ENCODE results near the gene DGCR8.

The DGCR8 gene

DNA sequence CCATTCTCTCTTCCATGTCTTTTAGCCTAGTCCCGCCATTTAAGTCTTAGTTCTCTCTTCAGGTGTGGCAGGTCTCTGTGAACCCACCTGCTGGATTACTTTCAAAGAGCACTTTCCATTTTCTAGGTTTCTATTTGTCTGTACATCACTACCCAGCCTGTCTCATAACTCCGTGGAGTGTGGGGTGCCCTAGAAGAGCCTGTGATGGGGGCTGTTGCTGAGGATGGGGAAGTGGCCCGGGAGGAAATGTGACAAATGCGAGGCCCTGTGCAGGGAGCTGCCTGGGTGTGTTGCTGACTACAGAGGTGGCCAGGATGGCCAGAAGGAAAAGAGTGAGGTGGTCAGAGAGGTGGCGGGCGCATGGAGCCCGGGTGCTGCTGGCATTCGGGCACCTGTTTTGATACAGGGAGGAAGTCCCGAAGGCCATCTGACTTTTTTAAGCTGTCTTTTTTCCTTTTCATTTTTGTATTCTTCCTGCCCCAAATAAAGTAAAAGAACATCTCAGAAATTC lies 10.7 kb downstream of the DGCR8 start:
- no peak for DNase-seq (ENCODE audit: low spot score)

DNA sequence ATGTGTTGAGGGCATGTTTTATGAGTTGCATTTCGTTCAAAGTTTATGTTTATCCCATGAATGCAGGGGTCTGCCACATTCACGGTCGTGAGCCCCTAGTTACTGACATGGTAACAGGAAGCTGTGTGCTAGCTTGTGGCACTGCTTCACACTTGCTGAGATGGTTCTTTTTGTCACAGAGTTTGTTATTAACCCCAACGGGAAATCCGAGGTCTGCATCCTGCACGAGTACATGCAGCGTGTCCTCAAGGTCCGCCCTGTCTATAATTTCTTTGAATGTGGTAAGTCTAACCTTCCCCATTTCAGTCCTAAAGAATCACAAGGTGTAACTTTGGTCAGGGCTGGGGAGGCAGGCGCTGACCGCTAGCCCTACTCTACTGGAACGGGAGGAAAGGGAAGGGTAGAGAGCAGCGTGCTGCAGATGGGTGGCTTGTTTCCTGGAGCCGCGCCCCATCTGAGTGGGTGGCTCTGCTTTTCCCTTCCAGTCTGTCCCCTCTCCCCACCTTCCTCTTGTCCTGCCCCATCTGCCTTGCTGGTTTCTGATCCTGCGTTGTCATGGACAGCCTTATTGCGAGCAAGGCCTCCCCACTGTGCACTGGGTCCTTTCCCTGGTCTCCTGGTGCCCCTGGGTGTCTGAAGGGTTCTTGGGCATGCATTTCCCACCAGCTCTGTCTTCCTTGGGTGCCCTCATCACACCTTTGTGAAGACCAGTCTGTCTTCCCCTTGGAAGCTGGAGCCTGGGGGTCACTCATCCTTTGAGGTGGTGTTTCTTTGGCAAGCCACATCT lies 11.8 kb downstream of the DGCR8 start:
- DNase-seq (ENCODE audit: low spot score), result no peak

DNA sequence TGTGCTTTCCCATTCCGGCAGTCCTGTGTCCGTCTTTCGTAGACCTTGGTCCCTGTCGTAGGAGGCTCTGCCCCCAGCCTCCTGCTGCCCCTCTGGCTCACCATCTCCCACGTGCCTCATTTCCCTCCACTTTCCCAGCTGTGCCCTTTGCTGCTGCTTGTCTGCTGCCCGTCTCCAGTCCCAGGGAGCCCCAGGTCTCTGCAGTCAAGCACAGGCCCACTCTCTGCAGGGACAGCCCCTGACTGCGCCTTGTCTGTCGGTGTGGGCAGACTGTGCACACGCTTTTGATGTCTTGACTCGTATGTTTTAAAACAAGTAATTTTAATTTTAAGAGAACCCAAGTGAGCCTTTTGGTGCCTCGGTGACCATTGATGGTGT lies 12.4 kb downstream of the DGCR8 start:
- DNase-seq (ENCODE audit: low spot score), result no peak

DNA sequence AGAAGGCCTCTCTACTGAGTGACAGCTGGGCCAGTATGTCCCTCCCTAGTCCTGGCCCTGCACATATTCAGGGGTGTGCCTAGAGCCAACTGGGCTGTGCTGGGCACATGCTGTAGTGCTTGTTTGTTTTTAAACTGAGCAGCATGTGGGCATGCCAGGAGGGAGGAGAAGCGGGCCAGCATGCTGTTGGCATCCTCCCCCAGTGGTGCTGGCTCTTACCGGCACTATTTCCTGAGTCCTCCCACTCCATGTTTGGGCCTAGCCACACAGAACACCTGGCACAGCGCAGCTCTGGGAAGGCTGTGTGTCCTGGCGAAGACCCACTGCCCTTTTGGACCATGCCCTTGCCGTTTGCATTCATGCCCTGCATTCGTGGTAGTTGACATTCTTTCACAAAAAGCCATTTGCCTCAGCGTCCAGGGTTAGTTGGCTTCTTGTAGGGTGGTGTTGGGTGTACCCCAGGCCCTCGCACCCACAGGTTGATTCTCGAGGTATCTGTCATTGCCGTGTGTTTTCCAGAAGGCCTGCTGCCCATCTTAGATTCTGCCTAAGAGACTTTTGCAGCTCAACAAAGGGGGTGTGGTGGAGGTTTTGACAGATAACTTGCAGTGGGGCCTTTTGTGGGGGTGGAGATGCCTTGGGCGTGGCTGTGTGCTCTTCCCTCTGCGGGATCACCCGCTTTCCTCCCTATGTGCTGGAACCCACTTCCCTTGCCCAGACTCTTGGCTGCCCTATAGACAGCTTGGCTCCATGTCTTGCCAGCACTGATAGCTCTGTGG lies 13.6 kb downstream of the DGCR8 start:
- peak; percentile 96 for DNase-seq (ENCODE audit: low spot score)

DNA sequence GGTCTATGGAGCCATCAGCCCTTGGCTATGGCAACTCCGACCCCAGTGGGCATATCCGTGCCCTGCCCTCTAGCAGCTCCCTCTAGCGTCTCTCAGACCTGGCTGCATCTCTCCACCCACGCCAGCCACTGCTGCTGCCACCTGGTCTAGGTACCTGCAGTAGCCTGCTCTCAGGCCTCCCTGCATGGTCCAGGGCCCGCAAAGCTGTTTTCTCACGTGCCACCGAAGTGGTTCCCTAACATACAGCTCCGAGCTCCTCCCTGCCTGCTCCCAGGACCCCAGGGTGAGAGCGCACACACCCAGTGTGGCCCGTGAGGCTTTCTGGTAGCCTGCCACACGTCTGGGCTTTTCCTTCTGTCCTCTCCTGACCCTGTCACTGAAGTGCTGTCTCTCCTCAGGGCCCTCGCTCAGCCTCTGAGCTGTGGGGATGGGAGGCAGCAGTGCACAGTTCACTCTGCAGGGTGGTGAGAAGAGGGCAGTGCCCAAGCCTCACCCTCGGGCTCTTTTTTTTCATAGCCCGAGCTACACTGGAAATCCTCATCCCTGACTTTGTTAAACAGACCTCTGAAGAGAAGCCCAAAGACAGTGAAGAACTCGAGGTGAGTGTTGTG lies 14.3 kb downstream of the DGCR8 start:
- no peak for DNase-seq (ENCODE audit: low spot score)

DNA sequence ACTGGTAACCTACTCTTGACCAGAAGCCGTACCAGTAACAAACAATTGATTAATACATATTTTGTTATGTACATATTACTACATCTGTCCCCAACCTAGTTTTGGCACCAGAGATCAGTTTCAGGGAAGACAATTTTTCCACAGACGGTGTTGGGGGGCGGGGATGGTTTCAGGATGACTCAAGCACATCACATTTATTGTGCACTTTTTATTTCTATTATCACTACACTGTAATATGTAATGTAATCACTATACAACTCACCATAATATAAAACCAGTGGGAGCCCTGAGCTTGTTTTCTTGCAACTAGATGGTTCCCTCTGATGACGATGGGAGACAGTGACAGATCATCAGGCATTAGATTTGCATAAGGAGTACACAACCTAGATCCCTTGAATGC lies 15.5 kb downstream of the DGCR8 start:
- no peak for DNase-seq (ENCODE audit: low spot score)

DNA sequence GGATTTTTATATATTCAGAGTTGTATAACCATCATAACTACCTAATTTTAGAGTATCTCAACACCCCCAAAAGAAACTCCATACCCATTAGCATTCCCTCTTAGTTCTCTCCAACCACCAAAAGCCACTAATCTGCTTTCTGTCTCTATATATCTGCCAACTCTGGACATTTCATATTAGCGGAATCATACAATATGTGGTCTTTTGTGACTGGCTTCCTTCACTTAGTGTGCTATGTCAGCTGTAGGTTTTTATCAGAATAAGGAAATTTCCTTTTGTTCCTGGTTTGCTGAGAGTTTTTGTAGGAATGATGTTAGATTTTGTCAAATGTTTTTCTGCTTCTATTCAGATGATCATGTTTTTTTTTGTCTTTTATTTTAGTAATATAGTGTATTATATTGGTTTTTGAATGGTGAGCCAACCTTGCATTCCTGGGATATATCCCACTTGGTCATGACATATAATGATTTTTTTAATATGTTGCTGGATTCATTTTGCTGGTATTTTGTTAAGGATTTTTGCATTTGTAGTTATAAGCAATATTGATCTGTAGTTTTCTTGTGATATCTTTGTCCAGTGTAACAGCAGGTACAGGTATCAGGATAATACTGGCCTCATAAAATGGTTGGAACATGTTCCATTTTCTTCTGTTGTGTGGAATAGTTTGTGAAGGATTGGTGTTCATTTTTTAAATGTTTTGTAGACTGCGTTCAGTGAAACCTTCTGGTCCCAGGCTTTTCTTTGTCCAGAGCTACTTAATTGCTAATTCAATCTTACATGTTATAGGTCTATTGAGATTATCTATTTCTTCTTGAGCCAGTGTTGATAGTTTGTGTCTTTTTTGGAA lies 16.8 kb downstream of the DGCR8 start:
- no peak for DNase-seq (ENCODE audit: low spot score)

DNA sequence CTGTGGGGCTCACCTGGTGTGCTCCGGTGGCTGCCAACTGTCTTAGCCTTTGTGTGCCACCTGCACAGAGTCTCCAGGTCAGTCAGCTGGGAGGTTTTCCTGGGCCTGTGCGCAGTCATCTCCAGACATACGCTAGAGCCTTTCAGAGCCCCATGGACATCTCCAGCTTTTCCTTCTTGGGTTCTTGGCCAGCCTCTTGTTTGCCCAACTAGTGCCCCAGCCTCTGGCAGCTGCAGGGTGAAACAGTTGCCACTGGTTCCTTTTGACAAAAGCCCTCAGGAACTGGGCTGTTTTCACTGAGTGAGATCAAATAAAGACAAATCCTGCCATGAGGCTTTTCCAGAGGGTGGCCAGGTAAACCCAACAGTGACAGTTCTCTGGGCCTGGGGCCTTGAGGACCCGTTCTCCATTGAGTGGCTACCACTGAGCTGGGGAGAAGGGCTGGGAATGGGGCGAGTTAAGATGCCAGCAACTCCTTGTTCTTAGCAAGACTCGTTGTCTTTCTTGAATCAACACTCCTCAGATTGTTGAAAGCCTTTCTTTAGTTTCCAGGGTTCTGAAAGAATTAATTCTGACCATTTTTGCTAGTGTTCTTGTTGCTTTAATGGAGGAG lies 19.2 kb downstream of the DGCR8 start:
- no peak for DNase-seq (ENCODE audit: low spot score)

DNA sequence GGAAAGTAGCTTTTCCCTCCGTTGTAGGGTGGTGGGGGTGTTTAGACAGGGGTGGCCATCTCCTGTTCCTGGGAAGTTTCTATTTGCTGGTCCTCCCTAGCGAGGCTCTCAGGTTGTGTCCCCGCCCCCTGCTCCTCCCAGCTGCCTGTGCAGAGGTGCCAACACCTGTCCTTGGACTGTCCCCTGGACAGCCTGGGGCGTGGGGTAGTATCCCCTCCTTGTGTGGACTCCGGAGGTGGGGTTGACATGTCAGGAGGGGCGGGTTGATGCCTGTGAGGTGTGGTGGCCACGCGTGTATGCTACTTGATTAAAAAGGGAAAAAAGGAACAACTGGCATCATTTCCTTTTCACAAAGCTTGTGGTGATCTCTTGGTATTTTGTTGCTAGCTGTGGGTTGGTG lies 21.6 kb downstream of the DGCR8 start:
- no peak for DNase-seq (ENCODE audit: low spot score)

DNA sequence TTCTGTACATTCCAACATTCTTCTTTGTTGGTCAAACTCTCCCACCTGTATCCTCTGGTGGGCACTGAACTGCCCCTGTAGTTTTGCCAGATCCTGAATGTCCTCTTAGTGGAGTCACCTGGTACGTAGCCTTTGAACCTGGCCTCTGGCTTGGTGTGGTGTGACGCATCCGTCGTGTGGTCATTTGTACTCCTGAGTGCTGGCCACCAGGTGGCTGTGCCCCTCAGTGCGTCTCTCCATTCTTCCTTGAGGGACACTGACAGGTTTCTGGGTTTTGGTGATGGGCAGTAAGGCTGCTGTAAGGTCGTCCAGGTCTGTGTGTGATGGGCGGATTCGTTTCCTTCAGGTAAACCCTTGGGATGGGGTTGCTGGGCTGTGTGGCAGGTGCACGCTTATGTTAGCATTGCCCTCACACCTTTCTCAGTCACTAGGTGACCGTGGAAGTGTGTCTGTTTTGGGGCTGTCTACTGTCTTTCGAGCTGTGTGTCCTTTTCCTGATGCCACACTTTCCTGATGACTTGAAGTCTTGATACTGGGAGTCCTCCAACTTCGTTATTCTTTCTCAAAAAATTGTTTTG lies 22.3 kb downstream of the DGCR8 start:
- no peak for DNase-seq (ENCODE audit: low spot score)

DNA sequence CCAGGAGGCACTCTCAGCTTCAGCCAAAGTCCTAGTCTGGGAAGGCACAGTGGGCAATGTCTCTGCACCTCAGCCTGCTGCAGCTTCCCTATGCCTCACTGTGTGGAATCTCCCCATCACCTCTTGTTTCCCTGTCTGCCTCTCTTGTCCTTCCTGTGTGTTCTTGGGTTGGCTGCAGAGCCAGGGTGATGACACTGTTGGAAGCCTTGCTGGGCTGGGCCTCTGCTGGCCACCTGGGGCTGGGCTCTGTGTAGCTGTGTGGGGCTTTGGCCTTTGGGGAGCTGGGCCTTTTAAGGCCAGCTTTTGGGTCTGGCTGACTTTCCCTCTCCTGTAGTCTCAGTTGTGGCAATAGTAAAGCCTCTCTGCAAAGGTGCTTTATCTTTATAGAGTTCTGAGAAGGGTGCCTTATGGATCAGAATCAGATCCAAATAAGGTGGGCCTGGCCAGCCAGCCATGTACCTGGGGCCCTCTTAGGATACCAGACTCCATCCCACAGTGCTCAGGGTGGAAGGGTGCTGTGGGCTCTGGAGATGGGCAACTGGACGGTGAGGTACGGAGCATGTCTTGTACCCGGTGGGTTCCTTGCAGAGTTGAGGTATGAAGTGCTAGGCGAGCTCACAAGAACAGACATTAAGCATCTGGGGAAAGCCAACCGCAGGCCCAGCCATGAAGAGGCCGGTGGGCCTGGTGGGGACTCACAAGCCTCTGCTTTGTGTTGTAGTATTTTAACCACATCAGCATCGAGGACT lies 25.6 kb downstream of the DGCR8 start:
- no peak for DNase-seq (ENCODE audit: low spot score)

DNA sequence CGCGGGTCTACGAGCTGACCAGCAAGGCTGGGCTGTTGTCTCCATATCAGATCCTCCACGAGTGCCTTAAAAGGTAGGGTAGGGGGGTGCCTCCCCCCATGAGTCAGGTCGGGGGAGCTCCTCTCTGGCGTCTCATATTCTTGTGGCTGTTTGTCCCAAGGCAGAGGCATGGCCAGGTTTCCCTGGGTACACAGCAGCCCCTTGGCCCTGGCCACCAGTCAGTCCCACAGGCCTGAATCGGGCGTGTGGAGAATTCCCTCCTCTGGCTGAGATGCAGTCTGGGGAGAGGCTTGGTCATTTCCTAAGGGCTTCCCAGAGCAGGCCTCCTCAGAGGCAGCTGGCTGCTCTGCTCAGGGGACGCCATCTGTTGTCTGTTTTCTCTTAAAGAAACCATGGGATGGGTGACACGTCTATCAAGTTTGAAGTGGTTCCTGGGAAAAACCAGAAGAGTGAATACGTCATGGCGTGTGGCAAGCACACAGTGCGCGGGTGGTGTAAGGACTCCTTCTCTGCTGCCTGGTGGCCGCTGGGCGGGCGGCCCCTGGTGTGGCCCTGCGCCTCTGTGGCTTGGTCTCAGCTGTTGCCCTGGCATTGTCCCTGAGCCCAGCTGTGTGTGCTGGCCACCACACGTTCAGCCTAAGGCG lies 26.3 kb downstream of the DGCR8 start:
- no peak for DNase-seq (ENCODE audit: low spot score)

DNA sequence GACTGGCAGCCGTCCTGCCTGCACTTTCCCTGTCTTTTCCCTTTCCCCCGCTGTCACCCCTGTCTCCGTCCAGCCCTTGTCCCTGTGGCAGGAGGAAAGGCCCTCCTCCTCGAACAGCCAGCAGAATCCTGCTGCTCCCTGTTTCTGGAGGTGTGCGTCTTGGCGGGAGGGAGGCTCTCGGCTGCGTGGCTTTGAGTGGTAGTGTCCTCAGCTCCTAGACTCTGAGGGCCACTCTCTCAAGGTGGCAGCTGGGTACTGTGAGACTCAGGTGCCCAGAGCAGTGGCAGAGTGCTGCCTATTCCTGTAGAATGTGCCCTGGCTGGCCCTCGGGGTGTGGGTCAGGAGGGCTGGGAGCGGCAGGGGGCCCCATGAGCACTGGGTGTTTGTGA lies 26.8 kb downstream of the DGCR8 start:
- no peak for DNase-seq (ENCODE audit: low spot score)

DNA sequence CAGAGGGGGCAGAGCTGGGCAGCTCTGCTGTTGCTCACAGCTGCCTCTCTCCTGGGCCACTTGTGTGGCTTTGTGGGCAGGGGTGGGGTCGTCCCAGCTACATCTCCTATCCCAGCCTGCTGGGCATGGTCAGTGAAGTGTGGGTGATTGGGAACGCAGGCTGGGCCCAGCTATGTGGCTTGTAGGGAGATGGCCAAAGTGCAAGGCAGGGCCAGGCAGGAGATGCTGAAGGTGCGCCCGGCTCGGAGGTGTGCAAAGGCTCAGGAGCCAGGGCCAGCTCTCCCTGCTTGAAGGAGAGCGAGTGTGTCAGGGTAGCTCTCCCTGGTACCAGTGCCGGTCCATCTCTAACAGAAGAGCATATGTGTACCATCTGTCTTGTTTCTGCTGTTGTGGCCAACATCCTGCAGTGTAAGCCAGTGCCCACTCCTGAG lies 27.4 kb downstream of the DGCR8 start:
- peak; percentile 72 for DNase-seq (ENCODE audit: low spot score)

DNA sequence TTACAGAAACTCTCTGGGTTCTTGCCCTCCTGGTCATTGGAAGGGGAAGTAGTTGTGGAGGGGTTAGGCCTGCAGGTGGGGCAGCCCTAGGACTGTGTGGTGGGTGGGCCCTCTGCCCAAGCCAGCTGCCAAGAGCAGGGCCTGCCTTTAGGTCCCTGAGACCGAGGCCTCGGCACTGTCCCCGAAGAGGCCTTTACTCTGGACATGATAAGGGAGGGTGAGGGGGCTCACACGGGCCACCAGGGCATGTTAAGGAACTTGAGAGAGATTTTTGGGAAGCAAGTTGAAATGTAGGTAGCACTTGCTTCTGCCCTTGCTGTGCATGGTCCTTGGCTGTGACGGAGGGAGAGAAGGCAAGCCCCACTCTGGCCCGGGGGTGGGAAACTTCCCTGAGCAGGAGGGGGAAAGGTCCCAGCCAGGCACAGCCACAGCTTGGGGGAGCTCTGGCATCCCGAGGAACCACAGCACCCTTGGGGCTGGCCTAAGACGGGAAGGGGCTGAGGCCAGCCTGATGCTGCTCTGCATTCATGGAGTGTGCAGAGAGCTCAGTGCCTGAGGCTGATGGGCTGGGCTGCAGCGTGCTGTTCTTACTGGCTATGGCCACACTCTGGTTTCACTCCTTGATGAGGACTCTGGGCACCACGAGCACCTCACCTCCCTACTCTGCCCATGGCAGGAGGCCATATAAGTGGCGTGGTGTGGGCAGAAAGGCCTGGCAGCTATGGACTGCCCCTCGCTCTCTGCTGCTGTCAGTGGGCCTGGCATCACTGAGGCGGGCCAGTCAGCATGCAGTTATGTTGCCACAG lies 28.1 kb downstream of the DGCR8 start:
- no peak for DNase-seq (ENCODE audit: low spot score)

DNA sequence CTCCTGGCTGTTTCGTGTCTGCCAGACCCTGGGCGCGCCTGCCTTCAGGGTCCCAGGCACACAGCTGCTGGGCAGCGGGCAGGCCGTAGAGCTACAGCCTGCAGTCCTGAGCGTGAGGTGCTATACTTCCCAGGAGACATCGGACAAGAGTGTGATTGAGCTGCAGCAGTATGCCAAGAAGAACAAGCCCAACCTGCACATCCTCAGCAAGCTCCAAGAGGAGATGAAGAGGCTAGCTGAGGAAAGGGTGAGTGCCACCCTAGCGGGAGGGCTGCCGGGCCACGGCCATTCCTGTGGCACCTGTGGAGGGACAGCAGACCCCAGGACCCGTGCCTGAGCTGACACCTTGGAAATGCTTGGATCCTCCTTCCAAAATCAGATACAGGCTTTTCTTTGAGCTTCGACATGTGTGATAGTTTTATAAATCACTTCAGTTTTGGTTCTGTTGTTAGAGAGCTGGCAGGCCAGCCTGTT lies 28.8 kb downstream of the DGCR8 start:
- DNase-seq (ENCODE audit: low spot score), result no peak

DNA sequence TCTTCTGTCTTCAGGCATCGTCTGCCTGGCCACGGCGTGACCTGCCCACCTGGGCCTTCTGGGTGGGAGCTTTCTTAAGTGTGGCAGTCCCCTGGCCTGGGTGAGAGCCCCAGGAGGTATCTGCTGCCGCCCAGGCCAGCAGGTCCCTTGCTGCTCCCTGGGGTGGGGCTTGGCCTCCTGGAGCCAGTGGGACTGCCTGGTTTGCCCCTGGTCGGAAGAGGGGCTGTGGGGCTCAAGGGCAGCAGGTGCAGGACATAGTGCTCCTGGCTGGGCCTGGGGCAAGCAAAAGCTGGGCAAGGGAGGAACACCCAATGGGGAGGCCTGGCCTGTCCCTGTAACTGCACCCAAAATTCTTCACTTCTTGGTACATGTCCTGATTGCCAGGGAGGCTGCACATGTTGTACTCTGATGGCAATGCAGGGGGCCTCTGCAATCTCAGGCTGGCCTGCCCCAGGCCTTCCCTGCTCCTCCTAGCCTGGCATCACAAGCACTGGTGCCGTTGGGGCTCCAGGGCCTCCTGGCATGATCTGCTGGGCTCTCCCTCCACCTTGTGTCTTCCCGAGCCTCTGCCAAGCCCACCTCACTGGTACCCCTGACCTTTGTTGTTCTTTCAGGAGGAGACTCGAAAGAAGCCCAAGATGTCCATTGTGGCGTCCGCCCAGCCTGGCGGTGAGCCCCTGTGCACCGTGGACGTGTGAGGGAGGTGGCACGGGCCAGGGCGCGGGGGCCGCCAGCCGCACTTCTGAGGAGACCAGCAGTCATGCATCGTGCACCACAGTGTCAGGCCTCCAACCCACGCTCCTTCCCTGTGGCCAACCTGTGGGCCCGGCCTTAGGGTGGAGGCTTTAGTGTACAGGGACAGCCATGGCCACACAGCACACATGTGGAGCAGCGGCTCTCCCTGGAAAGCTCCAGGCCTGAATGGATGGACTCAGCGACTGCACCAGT lies 29.6 kb downstream of the DGCR8 start:
- DNase-seq (ENCODE audit: low spot score), result no peak
